Upper lobe of right lung (tissue), 1 donor: Measurements from ENCODE around the gene TEX12. TPM values are rescaled to one million over a fixed set of nuclear protein-coding genes. Genes with fewer than 3 reads are reported as not detected.

ENCODE experiments used
- ATAC-seq: fragments of 200-7000 bp; cut with Tn5 transposase; one replicate; pipeline ENCODE4 v1.9.1; 2020; ENCODE audit warnings: mild to moderate bottlenecking, moderate library complexity
- DNase-seq: peaks from one replicate; pipeline ENCODE4 v3.0.0-alpha.2; 2020
- H3K27ac ChIP-seq: fragments of 200-600 bp; one replicate; pipeline ENCODE4 v1.8.0; 2022
- H3K27me3 ChIP-seq: fragments of 200-600 bp; one replicate; pipeline ENCODE4 v1.8.0; 2022; ENCODE audit warnings: mild to moderate bottlenecking
- H3K36me3 ChIP-seq: fragments of 200-600 bp; one replicate; pipeline ENCODE4 v1.8.0; 2022
- H3K4me1 ChIP-seq: fragments of 200-600 bp; one replicate; pipeline ENCODE4 v1.8.0; 2022
- H3K4me3 ChIP-seq: fragments of 200-600 bp; one replicate; pipeline ENCODE4 v1.8.0; 2022; ENCODE audit warnings: mild to moderate bottlenecking
- H3K9me3 ChIP-seq: fragments of 200-600 bp; one replicate; pipeline ENCODE4 v1.8.0; 2022
- CTCF ChIP-seq: fragments of 200-600 bp; IDR thresholded peaks from one replicate; pipeline ENCODE4 v1.8.0; 2022; ENCODE audit warnings: antibody characterized with exemption
- intact Hi-C: fragments of 100-400 bp; cut with DNase I; formaldehyde crosslinking; loops from one replicate; pipeline ENCODE4 v1.11.0; 2022
- total RNA-seq: library from RNA; stranded (reverse); fragmentation: NEBNext Ultra II Directional; extraction: Animal tissue kit (Norgen Biotek cat#: 25700); gene quantifications from one replicate; pipeline ENCODE4 v1.2.1, GENCODE V29; 2021
- donor health status: DM: no; HTN: yes; CAD: no; lungs with severe emphysema.

TEX12 gene
- total RNA-seq, 1 donor from 2014 or later: not detected

GRCh38 chr11:112211536-112211935 lies 44.4 kb downstream of the TEX12 start:
- no peak for TF ChIP-seq CTCF
- H3K4me3 ChIP-seq: no peak overlapping the region
- intact Hi-C loops: no loop called here
- H3K36me3 ChIP-seq: no peaks in the 10 kb centered on the region
- H3K27ac ChIP-seq: no peak overlapping the region
- no peaks in the 10 kb centered on the region for H3K9me3 ChIP-seq
- DNase-seq (no peak), ATAC-seq (no peak)
- no peaks in the 10 kb centered on the region for H3K27me3 ChIP-seq
- no peaks in the 10 kb centered on the region for H3K4me1 ChIP-seq

GRCh38 chr11:112212290-112212689 lies 45.1 kb downstream of the TEX12 start:
- Histone ChIP-seq H3K9me3 (no peaks in the 10 kb centered on the region), H3K4me1 (no peaks in the 10 kb centered on the region), H3K36me3 (no peaks in the 10 kb centered on the region), H3K27me3 (no peaks in the 10 kb centered on the region), H3K4me3 (no peak overlapping the region), H3K27ac (no peak overlapping the region)
- DNase-seq (no peak), ATAC-seq (no peak)
- intact Hi-C loops: no loop called here
- no peak for TF ChIP-seq CTCF

- intact Hi-C loops: no loop called here
- ATAC-seq (no peak), DNase-seq (no peak)
- H3K9me3 ChIP-seq: no peaks in the 10 kb centered on the region
- H3K36me3 ChIP-seq: no peaks in the 10 kb centered on the region
- no peak overlapping the region for H3K27ac ChIP-seq
- H3K4me1 ChIP-seq: no peaks in the 10 kb centered on the region
- H3K4me3 ChIP-seq: no peak overlapping the region
- no peaks in the 10 kb centered on the region for H3K27me3 ChIP-seq
- TF ChIP-seq CTCF: no peak
Measured at GRCh38 chr11:112212710-112213109, 45.5 kb downstream of the TEX12 start.

GRCh38 chr11:112213753-112214152 lies 46.6 kb downstream of the TEX12 start:
- no peak overlapping the region for H3K27ac ChIP-seq
- no peaks in the 10 kb centered on the region for H3K9me3 ChIP-seq
- no peak for DNase-seq
- no peaks in the 10 kb centered on the region for H3K27me3 ChIP-seq
- no peak overlapping the region for H3K4me3 ChIP-seq
- intact Hi-C loops: no loop called here
- no peak for TF ChIP-seq CTCF
- no peaks in the 10 kb centered on the region for H3K36me3 ChIP-seq
- ATAC-seq: no peak
- no peaks in the 10 kb centered on the region for H3K4me1 ChIP-seq

- no peak overlapping the region for H3K4me3 ChIP-seq
- H3K36me3 ChIP-seq: no peaks in the 10 kb centered on the region
- H3K27ac ChIP-seq: no peak overlapping the region
- ATAC-seq (no peak), DNase-seq (no peak)
- TF ChIP-seq CTCF: no peak
- intact Hi-C loops: no loop called here
- no peaks in the 10 kb centered on the region for H3K9me3 ChIP-seq
- no peaks in the 10 kb centered on the region for H3K27me3 ChIP-seq
- H3K4me1 ChIP-seq: no peaks in the 10 kb centered on the region
Measured at GRCh38 chr11:112215621-112216020, 48.4 kb downstream of the TEX12 start.

- DNase-seq (no peak), ATAC-seq (no peak)
- no peaks in the 10 kb centered on the region for H3K36me3 ChIP-seq
- no peaks in the 10 kb centered on the region for H3K27me3 ChIP-seq
- H3K4me3 ChIP-seq: no peak overlapping the region
- intact Hi-C loops: no loop called here
- TF ChIP-seq CTCF: no peak
- no peak overlapping the region for H3K27ac ChIP-seq
- peaks cover 8% of the 10 kb centered on the region for H3K4me1 ChIP-seq
- no peaks in the 10 kb centered on the region for H3K9me3 ChIP-seq
Measured at GRCh38 chr11:112216561-112217105, 49.5 kb downstream of the TEX12 start.
